H9 (cell line): ENCODE data around the gene SERTAD2. TPM values are rescaled to one million over a fixed set of nuclear protein-coding genes. Genes with fewer than 3 reads are reported as not detected.

ENCODE experiments used
- DNase-seq: peaks from one replicate; pipeline ENCODE4 v3.0.0-alpha.2; 2017
- H2AFZ ChIP-seq: one replicate; pipeline ENCODE4 v1.6.1; 2013; ENCODE audit warnings: mild to moderate bottlenecking, low read length, control low read depth, moderate library complexity
- H2AK5ac ChIP-seq: 2 replicates; pipeline ENCODE4 v1.6.1; 2013; ENCODE audit warnings: low read length, control low read depth, mixed read lengths; ENCODE audit not compliant: insufficient read length
- H2BK120ac ChIP-seq: one replicate; pipeline ENCODE4 v1.6.1; 2013; ENCODE audit warnings: low read depth, mild to moderate bottlenecking, low read length, control low read depth, inconsistent platforms; ENCODE audit not compliant: poor library complexity, severe bottlenecking
- H2BK12ac ChIP-seq: 2 replicates; pipeline ENCODE4 v1.6.1; 2013; ENCODE audit warnings: low read length, control low read depth, mixed read lengths, low read depth; ENCODE audit not compliant: insufficient read length
- H2BK15ac ChIP-seq: 2 replicates; pipeline ENCODE4 v1.6.1; 2013; ENCODE audit warnings: low read depth, low read length, control low read depth
- H2BK20ac ChIP-seq: one replicate; pipeline ENCODE4 v1.6.1; 2013; ENCODE audit warnings: low read depth, mild to moderate bottlenecking, low read length, control low read depth, inconsistent platforms; ENCODE audit not compliant: poor library complexity, severe bottlenecking
- H2BK5ac ChIP-seq: 2 replicates; pipeline ENCODE4 v1.6.1; 2013; ENCODE audit warnings: low read length, control low read depth, mixed read lengths; ENCODE audit not compliant: insufficient read length
- H3K14ac ChIP-seq: 2 replicates; pipeline ENCODE4 v1.6.1; 2013; ENCODE audit warnings: low read length, control low read depth; ENCODE audit not compliant: insufficient read depth
- H3K18ac ChIP-seq: 2 replicates; pipeline ENCODE4 v1.6.1; 2013; ENCODE audit warnings: low read depth, mild to moderate bottlenecking, mixed read lengths, low read length, control low read depth; ENCODE audit not compliant: insufficient read length
- H3K23ac ChIP-seq: 2 replicates; pipeline ENCODE4 v1.6.1; 2013; ENCODE audit warnings: low read length, control low read depth, mixed read lengths, low read depth; ENCODE audit not compliant: insufficient read length
- H3K23me2 ChIP-seq: 2 replicates; pipeline ENCODE4 v1.6.1; 2013; ENCODE audit warnings: low read depth, mild to moderate bottlenecking, mixed read lengths, low read length, control low read depth; ENCODE audit not compliant: insufficient read length, poor library complexity, severe bottlenecking
- H3K27ac ChIP-seq: 2 replicates; pipeline ENCODE4 v1.5.1; 2013; ENCODE audit warnings: low read length, control low read depth, mixed read lengths, low read depth; ENCODE audit not compliant: insufficient read length
- H3K27me3 ChIP-seq: 2 replicates; pipeline ENCODE4 v1.6.1; 2013; ENCODE audit warnings: low read length, control low read depth, inconsistent platforms; ENCODE audit not compliant: insufficient read depth
- H3K4ac ChIP-seq: 2 replicates; pipeline ENCODE4 v1.6.1; 2013; ENCODE audit warnings: low read depth, mild to moderate bottlenecking, control low read depth, inconsistent platforms, low read length, moderate library complexity
- H3K4me1 ChIP-seq: 2 replicates; pipeline ENCODE4 v1.6.1; 2013; ENCODE audit warnings: low read length, control low read depth, inconsistent platforms; ENCODE audit not compliant: insufficient read depth
- H3K4me2 ChIP-seq: 2 replicates; pipeline ENCODE4 v1.6.1; 2013; ENCODE audit warnings: low read length, control low read depth, mixed read lengths; ENCODE audit not compliant: insufficient read length, insufficient read depth
- H3K56ac ChIP-seq: 2 replicates; pipeline ENCODE4 v1.6.1; 2013; ENCODE audit warnings: low read depth, mild to moderate bottlenecking, mixed read lengths, low read length, control low read depth; ENCODE audit not compliant: insufficient read length
- H3K79me1 ChIP-seq: 2 replicates; pipeline ENCODE4 v1.6.1; 2013; ENCODE audit warnings: low read depth, mild to moderate bottlenecking, moderate library complexity, low read length, control low read depth, inconsistent platforms; ENCODE audit not compliant: insufficient read depth, poor library complexity, severe bottlenecking
- H3K79me2 ChIP-seq: 2 replicates; pipeline ENCODE4 v1.6.1; 2013; ENCODE audit warnings: low read length, control low read depth, inconsistent platforms; ENCODE audit not compliant: insufficient read depth
- H3K9ac ChIP-seq: 2 replicates; pipeline ENCODE4 v1.6.1; 2013; ENCODE audit warnings: low read length, control low read depth, mixed read lengths; ENCODE audit not compliant: insufficient read length; ENCODE audit errors: extremely low read depth
- H3K9me3 ChIP-seq: one replicate; pipeline ENCODE4 v1.6.1; 2013; ENCODE audit warnings: low read depth, low read length, inconsistent platforms; ENCODE audit not compliant: control insufficient read depth
- H3T11ph ChIP-seq: one replicate; pipeline ENCODE4 v1.6.1; 2013; ENCODE audit warnings: mild to moderate bottlenecking, low read length, control low read depth, inconsistent platforms
- H4K20me1 ChIP-seq: one replicate; pipeline ENCODE4 v1.6.1; 2013; ENCODE audit not compliant: control insufficient read depth, insufficient read length, insufficient read depth
- H4K5ac ChIP-seq: 2 replicates; pipeline ENCODE4 v1.6.1; 2013; ENCODE audit warnings: low read depth, mild to moderate bottlenecking, mixed read lengths, low read length, control low read depth; ENCODE audit not compliant: insufficient read length
- H4K8ac ChIP-seq: replicated peaks from 2 replicates; pipeline ENCODE4 v1.6.1; 2013; ENCODE audit warnings: low read length, control low read depth, mixed read lengths, low read depth; ENCODE audit not compliant: insufficient read length
- H4K91ac ChIP-seq: 2 replicates; pipeline ENCODE4 v1.6.1; 2013; ENCODE audit warnings: low read depth, mild to moderate bottlenecking, moderate library complexity, mixed read lengths, low read length, control low read depth; ENCODE audit not compliant: insufficient read length
- H3K27ac Mint-ChIP-seq, 3 experiments: 2 replicates in 2 of 3; 3 replicates in 1 of 3; pipeline ENCODE4 v1.8.0; 2020 to 2021; ENCODE audit warnings: mixed read lengths in 3 of 3, mild to moderate bottlenecking in 1 of 3, moderate library complexity in 1 of 3
- H3K27me3 Mint-ChIP-seq: 2 replicates; pipeline ENCODE4 v1.8.0; 2021; ENCODE audit warnings: low read depth, mild to moderate bottlenecking, moderate library complexity, mixed read lengths
- H3K36me3 Mint-ChIP-seq, 3 experiments: 2 replicates in 2 of 3; 3 replicates in 1 of 3; pipeline ENCODE4 v1.8.0; 2020 to 2021; ENCODE audit warnings: low read depth in 3 of 3, mixed read lengths in 3 of 3; ENCODE audit not compliant: insufficient read depth in 1 of 3
- H3K4me1 Mint-ChIP-seq, 2 experiments: 2 replicates each; pipeline ENCODE4 v1.8.0; 2020; ENCODE audit warnings: mixed read lengths in 2 of 2
- H3K4me3 Mint-ChIP-seq, 2 experiments: 2 replicates in 1 of 2; 3 replicates in 1 of 2; pipeline ENCODE4 v1.8.0; 2020 to 2021; ENCODE audit warnings: mild to moderate bottlenecking in 2 of 2, mixed read lengths in 2 of 2, moderate library complexity in 1 of 2
- H3K9me3 Mint-ChIP-seq, 2 experiments: 2 replicates in 1 of 2; 3 replicates in 1 of 2; pipeline ENCODE4 v1.8.0; 2020; ENCODE audit warnings: mild to moderate bottlenecking in 2 of 2, mixed read lengths in 2 of 2, moderate library complexity in 1 of 2
- WGBS: extraction: QIAGEN DNeasy Blood & Tissue Kit; methylation state at CpG from one replicate; pipeline ENCODE4 v1.1.7; 2013; ENCODE audit warnings: missing lambda C conversion rate, low lambda C conversion rate, mixed read lengths; ENCODE audit not compliant: insufficient read length; ENCODE audit errors: extremely low coverage; 5-methylcytosine and 5-hydroxymethylcytosine counted together
- total RNA-seq: library from RNA; stranded (reverse); gene quantifications from 2 replicates; pipeline ENCODE4 v1.2.1, GENCODE V29; 2021
- TF ChIP-seq, protein P1 (sequence below): fragments of 200-600 bp; sonication (generic); conservative IDR thresholded peaks from 3 replicates; pipeline ENCODE4 v1.8.0; 2021; ENCODE audit warnings: antibody characterized with exemption, mild to moderate bottlenecking

Gene SERTAD2
- total RNA-seq, 1 experiment from 2014 or later, result 3.5 TPM

DNA sequence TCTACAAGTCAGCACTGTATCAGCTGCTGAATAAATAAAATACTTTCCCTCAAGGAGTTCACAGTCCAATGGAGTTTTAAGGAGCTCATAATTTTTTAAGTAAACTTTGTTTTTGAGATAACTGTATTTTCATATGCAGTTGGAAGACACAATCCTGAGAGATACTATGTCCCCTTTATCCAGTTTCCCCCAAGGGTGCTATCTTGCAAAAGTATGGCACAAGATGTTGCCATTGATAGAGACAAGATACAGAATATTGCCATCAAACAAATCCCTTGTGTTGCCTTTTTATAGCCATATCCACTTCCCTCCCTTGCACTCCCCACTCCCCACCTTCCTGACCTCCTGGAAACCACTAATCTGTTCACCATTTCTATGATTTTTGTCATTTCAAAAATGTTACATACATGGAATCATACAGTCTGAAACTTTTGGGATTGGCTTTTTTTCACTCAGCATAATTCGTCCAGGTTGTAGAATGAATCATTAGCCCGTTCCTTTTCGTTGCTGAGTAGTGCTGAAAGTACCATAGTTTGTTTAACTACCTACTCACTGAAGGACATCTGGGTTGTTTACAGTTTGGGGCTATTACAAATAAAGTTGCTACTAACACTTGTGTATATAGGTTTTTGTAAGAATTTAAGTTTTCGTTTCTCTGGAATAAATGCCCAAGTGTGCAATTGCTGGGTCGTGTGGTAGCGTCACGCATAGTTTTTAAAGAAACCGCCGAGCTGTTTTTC is 30.2 kb upstream of the SERTAD2 start:
- H2AK5ac ChIP-seq, result no peak overlapping the region
- Mint-ChIP-seq H3K4me3 (no peak overlapping the region), H3K4me1 (peaks cover 16 to 20% of the 10 kb centered on the region in 2 experiments), H3K9me3 (no peaks in the 10 kb centered on the region), H3K27me3 (no peaks in the 10 kb centered on the region; the same call in 1 of the 2 replicates), H3K36me3 (no peaks in the 10 kb centered on the region), H3K27ac (no peak overlapping the region)
- no peak overlapping the region for H4K5ac ChIP-seq
- H4K91ac ChIP-seq, result no peak overlapping the region
- H3K27ac ChIP-seq, result no peak overlapping the region
- WGBS, result no CpG with 5 or more reads among the region's 9 CpGs
- H2BK15ac ChIP-seq, result no peak overlapping the region
- no peak overlapping the region for H3K4ac ChIP-seq
- H3T11ph ChIP-seq, result no peak overlapping the region
- no peaks in the 10 kb centered on the region for H3K79me2 ChIP-seq
- no peak overlapping the region for H3K56ac ChIP-seq
- H3K4me2 ChIP-seq, result no peak overlapping the region
- TF ChIP-seq, protein P1, sequence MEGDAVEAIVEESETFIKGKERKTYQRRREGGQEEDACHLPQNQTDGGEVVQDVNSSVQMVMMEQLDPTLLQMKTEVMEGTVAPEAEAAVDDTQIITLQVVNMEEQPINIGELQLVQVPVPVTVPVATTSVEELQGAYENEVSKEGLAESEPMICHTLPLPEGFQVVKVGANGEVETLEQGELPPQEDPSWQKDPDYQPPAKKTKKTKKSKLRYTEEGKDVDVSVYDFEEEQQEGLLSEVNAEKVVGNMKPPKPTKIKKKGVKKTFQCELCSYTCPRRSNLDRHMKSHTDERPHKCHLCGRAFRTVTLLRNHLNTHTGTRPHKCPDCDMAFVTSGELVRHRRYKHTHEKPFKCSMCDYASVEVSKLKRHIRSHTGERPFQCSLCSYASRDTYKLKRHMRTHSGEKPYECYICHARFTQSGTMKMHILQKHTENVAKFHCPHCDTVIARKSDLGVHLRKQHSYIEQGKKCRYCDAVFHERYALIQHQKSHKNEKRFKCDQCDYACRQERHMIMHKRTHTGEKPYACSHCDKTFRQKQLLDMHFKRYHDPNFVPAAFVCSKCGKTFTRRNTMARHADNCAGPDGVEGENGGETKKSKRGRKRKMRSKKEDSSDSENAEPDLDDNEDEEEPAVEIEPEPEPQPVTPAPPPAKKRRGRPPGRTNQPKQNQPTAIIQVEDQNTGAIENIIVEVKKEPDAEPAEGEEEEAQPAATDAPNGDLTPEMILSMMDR, result no peak
- no peak overlapping the region for H3K9ac ChIP-seq
- no peak for DNase-seq
- no peak overlapping the region for H2BK12ac ChIP-seq
- H3K23ac ChIP-seq, result no peak overlapping the region
- H3K27me3 ChIP-seq, result no peaks in the 10 kb centered on the region
- no peak overlapping the region for H2AFZ ChIP-seq
- no peaks in the 10 kb centered on the region for H3K23me2 ChIP-seq
- no peaks in the 10 kb centered on the region for H3K79me1 ChIP-seq
- H3K9me3 ChIP-seq, result no peaks in the 10 kb centered on the region
- no peak overlapping the region for H3K18ac ChIP-seq
- H3K4me1 ChIP-seq, result no peaks in the 10 kb centered on the region
- no peak overlapping the region for H2BK120ac ChIP-seq
- no peak overlapping the region for H4K8ac ChIP-seq
- no peak overlapping the region for H2BK5ac ChIP-seq
- H2BK20ac ChIP-seq, result no peak overlapping the region
- no peak overlapping the region for H3K14ac ChIP-seq
- no peaks in the 10 kb centered on the region for H4K20me1 ChIP-seq
